HEK293 (cell line): ENCODE data around the gene BBLN.

Source experiments
- CTCF ChIA-PET: fragments of 350-600 bp; formaldehyde crosslinking; extraction: SDS; loops from one replicate; lab custom pipeline; 2021; ENCODE audit warnings: antibody characterized with exemption; lab: Yijun Ruan, JAX
- POLR2A ChIA-PET: fragments of 300-600 bp; formaldehyde crosslinking; extraction: SDS; loops from one replicate; lab custom pipeline; 2020; ENCODE audit warnings: antibody characterized with exemption, inconsistent platforms; lab: Yijun Ruan, JAX
- H3K27ac ChIP-seq: fragments of 200-500 bp; sonication (Bioruptor generic); 2 replicates; pipeline ENCODE4 v1.5.1; 2014; ENCODE audit warnings: low read depth, low read length, control low read depth, inconsistent platforms; ENCODE audit errors: extremely low read depth
- H3K36me3 ChIP-seq, 2 experiments: fragments of 200-500 bp in 1 of 2; sonication (Bioruptor generic) in 1 of 2; 1 replicate in 1 of 2; 2 replicates in 1 of 2; pipeline ENCODE4 v1.5.1; 2014 to 2017; ENCODE audit warnings: inconsistent platforms in 2 of 2, low read length in 2 of 2; ENCODE audit not compliant: control insufficient read depth in 2 of 2, insufficient read depth in 1 of 2
- H3K4me1 ChIP-seq: fragments of 200-500 bp; sonication (Bioruptor generic); 2 replicates; pipeline ENCODE4 v1.5.1; 2014; ENCODE audit warnings: mild to moderate bottlenecking, low read length, inconsistent platforms; ENCODE audit not compliant: control insufficient read depth, insufficient read depth
- H3K4me3 ChIP-seq: 2 replicates; pipeline ENCODE4 v1.5.1; 2011; ENCODE audit warnings: low read depth, mild to moderate bottlenecking, control low read depth, low read length, moderate library complexity
- H3K9me3 ChIP-seq: fragments of 200-500 bp; sonication (Bioruptor generic); 2 replicates; pipeline ENCODE4 v1.5.1; 2014; ENCODE audit warnings: low read depth, low read length, inconsistent platforms; ENCODE audit not compliant: control insufficient read depth, insufficient read depth
- RBAK ChIP-seq: fragments of 450-650 bp; formaldehyde crosslinking; IDR thresholded peaks from 2 replicates; pipeline ENCODE4 v1.5.1; 2016; ENCODE audit warnings: missing biosample characterization, missing genetic modification characterization
- SCRT1 ChIP-seq: fragments of 450-650 bp; formaldehyde crosslinking; IDR thresholded peaks from 2 replicates; pipeline ENCODE4 v1.5.1; 2016; ENCODE audit warnings: missing biosample characterization, missing genetic modification characterization, borderline replicate concordance
- SCRT2 ChIP-seq: fragments of 450-650 bp; formaldehyde crosslinking; IDR thresholded peaks from 2 replicates; pipeline ENCODE4 v1.5.1; 2016; ENCODE audit warnings: missing biosample characterization, missing genetic modification characterization
- ZFP3 ChIP-seq: fragments of 450-650 bp; formaldehyde crosslinking; IDR thresholded peaks from 2 replicates; pipeline ENCODE4 v1.5.1; 2016; ENCODE audit warnings: low read depth, missing biosample characterization, missing genetic modification characterization
- ZFP41 ChIP-seq: fragments of 450-650 bp; formaldehyde crosslinking; IDR thresholded peaks from 2 replicates; pipeline ENCODE4 v1.5.1; 2016; ENCODE audit warnings: missing biosample characterization, missing genetic modification characterization, borderline replicate concordance
- ZIC2 ChIP-seq: fragments of 450-650 bp; formaldehyde crosslinking; IDR thresholded peaks from 2 replicates; pipeline ENCODE4 v1.5.1; 2016; ENCODE audit warnings: missing biosample characterization, missing genetic modification characterization
- ZNF248 ChIP-seq: fragments of 450-650 bp; formaldehyde crosslinking; IDR thresholded peaks from 2 replicates; pipeline ENCODE4 v1.5.1; 2017; ENCODE audit warnings: missing biosample characterization, missing genetic modification characterization
- ZNF529 ChIP-seq: fragments of 450-650 bp; formaldehyde crosslinking; IDR thresholded peaks from 2 replicates; pipeline ENCODE4 v1.5.1; 2017; ENCODE audit warnings: missing genetic modification characterization, missing biosample characterization; ENCODE audit not compliant: insufficient replicate concordance
- ZNF707 ChIP-seq: fragments of 450-650 bp; formaldehyde crosslinking; IDR thresholded peaks from 2 replicates; pipeline ENCODE4 v1.5.1; 2016; ENCODE audit warnings: missing biosample characterization, missing genetic modification characterization
- ZNF747 ChIP-seq: fragments of 450-650 bp; formaldehyde crosslinking; IDR thresholded peaks from 2 replicates; pipeline ENCODE4 v1.5.1; 2016; ENCODE audit warnings: missing biosample characterization, missing genetic modification characterization
- ZNF830 ChIP-seq: fragments of 450-650 bp; IDR thresholded peaks from 2 replicates; pipeline ENCODE4 v1.5.0; 2018; ENCODE audit warnings: missing biosample characterization, missing genetic modification characterization, low read depth, mild to moderate bottlenecking, moderate library complexity
- TF ChIP-seq, protein P1 (sequence below): fragments of 450-650 bp; formaldehyde crosslinking; IDR thresholded peaks from 2 replicates; pipeline ENCODE4 v1.5.1; 2016; ENCODE audit warnings: missing biosample characterization, missing genetic modification characterization
- TF ChIP-seq, protein P2 (sequence below): fragments of 450-650 bp; formaldehyde crosslinking; IDR thresholded peaks from 2 replicates; pipeline ENCODE4 v1.5.1; 2016; ENCODE audit warnings: missing biosample characterization, missing genetic modification characterization
- TF ChIP-seq, protein P3 (sequence below): fragments of 450-650 bp; formaldehyde crosslinking; optimal IDR thresholded peaks from 2 replicates; pipeline ENCODE3; 2016; ENCODE audit warnings: missing biosample characterization, mild to moderate bottlenecking, missing genetic modification characterization

BBLN gene

DNA sequence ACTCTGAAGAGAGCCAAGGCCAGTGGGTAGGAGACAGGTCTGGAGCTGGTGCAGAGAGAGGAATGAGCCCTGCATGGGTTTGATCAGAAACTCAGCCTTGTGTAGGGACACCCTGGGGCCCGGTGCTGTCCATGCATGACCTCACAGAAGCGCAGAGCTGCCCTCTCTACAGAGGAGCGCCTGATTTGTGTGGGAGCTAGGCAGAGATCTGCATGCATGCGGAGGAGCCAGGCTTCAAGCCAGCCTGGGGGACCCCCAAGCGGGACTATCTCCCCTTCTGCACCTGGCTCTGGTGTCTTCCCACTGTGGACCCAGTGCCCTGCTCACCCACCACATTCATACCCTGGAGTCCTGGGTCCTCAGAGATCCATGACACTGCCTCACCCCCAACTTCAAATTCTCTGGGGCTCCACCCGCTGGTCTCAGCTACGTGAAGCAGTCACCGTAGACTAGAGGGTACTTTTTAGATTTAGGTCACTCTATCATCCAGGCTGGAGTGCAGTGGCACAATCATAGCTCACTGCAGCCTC lies 13.4 kb upstream of the BBLN start (continued):
- TF ChIP-seq ZNF830 (tag by site-specific recombination) (no peak), ZNF248 (tag by site-specific recombination) (no peak), ZNF529 (no peak), ZFP41 (tag by site-specific recombination) (no peak)
- TF ChIP-seq, protein P1, sequence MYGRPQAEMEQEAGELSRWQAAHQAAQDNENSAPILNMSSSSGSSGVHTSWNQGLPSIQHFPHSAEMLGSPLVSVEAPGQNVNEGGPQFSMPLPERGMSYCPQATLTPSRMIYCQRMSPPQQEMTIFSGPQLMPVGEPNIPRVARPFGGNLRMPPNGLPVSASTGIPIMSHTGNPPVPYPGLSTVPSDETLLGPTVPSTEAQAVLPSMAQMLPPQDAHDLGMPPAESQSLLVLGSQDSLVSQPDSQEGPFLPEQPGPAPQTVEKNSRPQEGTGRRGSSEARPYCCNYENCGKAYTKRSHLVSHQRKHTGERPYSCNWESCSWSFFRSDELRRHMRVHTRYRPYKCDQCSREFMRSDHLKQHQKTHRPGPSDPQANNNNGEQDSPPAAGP (tag by site-specific recombination): no peak
- TF ChIP-seq, protein P2, sequence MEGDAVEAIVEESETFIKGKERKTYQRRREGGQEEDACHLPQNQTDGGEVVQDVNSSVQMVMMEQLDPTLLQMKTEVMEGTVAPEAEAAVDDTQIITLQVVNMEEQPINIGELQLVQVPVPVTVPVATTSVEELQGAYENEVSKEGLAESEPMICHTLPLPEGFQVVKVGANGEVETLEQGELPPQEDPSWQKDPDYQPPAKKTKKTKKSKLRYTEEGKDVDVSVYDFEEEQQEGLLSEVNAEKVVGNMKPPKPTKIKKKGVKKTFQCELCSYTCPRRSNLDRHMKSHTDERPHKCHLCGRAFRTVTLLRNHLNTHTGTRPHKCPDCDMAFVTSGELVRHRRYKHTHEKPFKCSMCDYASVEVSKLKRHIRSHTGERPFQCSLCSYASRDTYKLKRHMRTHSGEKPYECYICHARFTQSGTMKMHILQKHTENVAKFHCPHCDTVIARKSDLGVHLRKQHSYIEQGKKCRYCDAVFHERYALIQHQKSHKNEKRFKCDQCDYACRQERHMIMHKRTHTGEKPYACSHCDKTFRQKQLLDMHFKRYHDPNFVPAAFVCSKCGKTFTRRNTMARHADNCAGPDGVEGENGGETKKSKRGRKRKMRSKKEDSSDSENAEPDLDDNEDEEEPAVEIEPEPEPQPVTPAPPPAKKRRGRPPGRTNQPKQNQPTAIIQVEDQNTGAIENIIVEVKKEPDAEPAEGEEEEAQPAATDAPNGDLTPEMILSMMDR (tag by site-specific recombination): no peak

DNA sequence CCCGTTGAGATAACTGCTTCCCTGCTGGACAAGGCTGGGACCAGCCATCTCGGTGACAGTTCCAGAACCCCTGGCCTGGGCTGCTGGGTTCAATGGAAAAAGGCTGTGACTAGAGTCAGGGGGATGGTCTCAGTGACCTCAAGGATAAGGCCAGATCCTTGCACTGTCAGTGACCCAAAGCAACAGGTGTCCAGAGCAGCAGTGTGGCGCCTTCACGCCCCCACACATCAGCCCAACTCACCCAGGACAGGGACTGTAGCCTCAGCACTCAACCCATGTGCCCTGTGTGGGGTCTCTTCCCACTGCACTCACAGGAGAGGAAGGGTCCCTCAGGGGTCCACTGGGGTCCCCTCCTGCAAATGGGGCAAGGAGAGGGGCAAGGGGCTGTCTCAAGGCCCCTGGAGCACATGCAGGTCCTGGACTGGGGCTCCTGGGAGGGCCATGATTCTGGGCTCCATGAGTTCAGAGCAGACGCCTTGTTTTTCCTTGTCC lies 11.5 kb upstream of the BBLN start:
- TF ChIP-seq ZFP3 (tag by site-specific recombination): no peak
- TF ChIP-seq ZNF707: no peak
- TF ChIP-seq SCRT2: peak; percentile 86
- no peak for TF ChIP-seq RBAK (tag by site-specific recombination)
- TF ChIP-seq, protein P3, sequence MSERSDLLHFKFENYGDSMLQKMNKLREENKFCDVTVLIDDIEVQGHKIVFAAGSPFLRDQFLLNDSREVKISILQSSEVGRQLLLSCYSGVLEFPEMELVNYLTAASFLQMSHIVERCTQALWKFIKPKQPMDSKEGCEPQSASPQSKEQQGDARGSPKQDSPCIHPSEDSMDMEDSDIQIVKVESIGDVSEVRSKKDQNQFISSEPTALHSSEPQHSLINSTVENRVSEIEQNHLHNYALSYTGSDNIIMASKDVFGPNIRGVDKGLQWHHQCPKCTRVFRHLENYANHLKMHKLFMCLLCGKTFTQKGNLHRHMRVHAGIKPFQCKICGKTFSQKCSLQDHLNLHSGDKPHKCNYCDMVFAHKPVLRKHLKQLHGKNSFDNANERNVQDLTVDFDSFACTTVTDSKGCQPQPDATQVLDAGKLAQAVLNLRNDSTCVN (tag by site-specific recombination): no peak
- TF ChIP-seq SCRT1: peak; percentile 63; the same call in 1 of the 2 replicates
- no peak for TF ChIP-seq ZNF747 (tag by site-specific recombination)
- H3K4me1 ChIP-seq: no peaks in the 10 kb centered on the region
- no peaks in the 10 kb centered on the region for H3K36me3 ChIP-seq
- no peak overlapping the region for H3K4me3 ChIP-seq
- H3K27ac ChIP-seq: no peak overlapping the region
- POLR2A ChIA-PET: no interaction called here
- no peaks in the 10 kb centered on the region for H3K9me3 ChIP-seq
- CTCF ChIA-PET: interaction anchor here (0.5 to 0.7 kb wide), 2 partner anchors 10 to 1846 kb away, joined by 4 to 5 read pairs; no protein-coding TSS in a partner anchor

DNA sequence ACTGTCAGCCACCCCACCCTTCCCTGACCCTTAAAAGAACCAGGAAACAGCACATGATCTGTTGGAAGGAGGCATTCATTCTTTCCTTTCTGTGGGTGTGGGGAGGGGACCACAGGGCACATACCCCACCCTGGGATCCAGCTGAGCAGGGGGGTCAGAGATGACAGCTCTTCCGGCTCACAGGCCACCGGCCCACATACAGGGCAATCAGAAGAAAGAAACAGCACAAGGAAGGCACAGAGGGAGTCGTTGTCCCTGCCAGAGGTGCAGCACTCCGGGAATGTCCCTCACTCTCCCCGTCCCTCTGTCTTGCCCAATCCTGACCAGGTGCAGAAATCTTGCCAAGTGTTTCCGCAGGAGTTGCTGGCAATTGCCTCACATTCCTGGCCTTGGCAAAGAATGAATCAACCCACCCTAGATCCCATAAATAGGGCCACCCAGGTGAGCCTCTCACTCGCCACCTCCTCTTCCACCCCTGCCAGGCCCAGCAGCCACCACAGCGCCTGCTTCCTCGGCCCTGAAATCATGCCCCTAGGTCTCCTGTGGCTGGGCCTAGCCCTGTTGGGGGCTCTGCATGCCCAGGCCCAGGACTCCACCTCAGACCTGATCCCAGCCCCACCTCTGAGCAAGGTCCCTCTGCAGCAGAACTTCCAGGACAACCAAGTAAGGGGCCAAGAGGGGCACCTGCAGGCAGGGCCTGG lies 10.9 kb upstream of the BBLN start, which contains the start of gene LCN2:
Gene LCN2, plus strand, starts transcription at position 453 of the 701 bp plus-strand sequence. Its CDS starts 73 bp downstream, at position 526.
- H3K4me1 ChIP-seq: no peaks in the 10 kb centered on the region
- ChIA-PET CTCF (interaction anchor here (0.5 to 0.7 kb wide), 2 partner anchors 9 to 1847 kb away, joined by 4 to 5 read pairs; no protein-coding TSS in a partner anchor), POLR2A (no interaction called here)
- H3K36me3 ChIP-seq: no peaks in the 10 kb centered on the region
- TF ChIP-seq ZNF747 (tag by site-specific recombination): no peak
- TF ChIP-seq ZIC2: peak; percentile 84
- H3K9me3 ChIP-seq: no peaks in the 10 kb centered on the region
- H3K27ac ChIP-seq: no peak within 1 kb of the TSS
- H3K4me3 ChIP-seq: no peak within 1 kb of the TSS
